HEK293 (cell line): ENCODE results near the gene TSNAX.

Source experiments
- CTCF ChIP-seq: fragments of 450-650 bp; formaldehyde crosslinking; IDR thresholded peaks from 2 replicates; pipeline ENCODE4 v1.5.1; 2016; ENCODE audit warnings: missing biosample characterization, missing genetic modification characterization
- KLF16 ChIP-seq: fragments of 450-650 bp; formaldehyde crosslinking; IDR thresholded peaks from 2 replicates; pipeline ENCODE4 v1.5.1; 2017; ENCODE audit warnings: missing biosample characterization, missing genetic modification characterization
- KLF7 ChIP-seq: fragments of 450-650 bp; formaldehyde crosslinking; IDR thresholded peaks from 2 replicates; pipeline ENCODE4 v1.5.1; 2016; ENCODE audit warnings: missing biosample characterization, missing genetic modification characterization, borderline replicate concordance
- PBX3 ChIP-seq: sonication (generic); formaldehyde crosslinking; IDR thresholded peaks from 2 replicates; pipeline ENCODE4 v1.8.1; 2022; ENCODE audit warnings: mild to moderate bottlenecking, moderate library complexity, missing genetic modification reagents
- REPIN1 ChIP-seq: fragments of 450-650 bp; formaldehyde crosslinking; IDR thresholded peaks from 2 replicates; pipeline ENCODE4 v1.5.1; 2017; ENCODE audit warnings: missing biosample characterization, missing genetic modification characterization, low read depth
- TCF7L2 ChIP-seq: IDR thresholded peaks from 2 replicates; pipeline ENCODE4 v1.6.1; 2011; ENCODE audit warnings: low read depth, mild to moderate bottlenecking, inconsistent platforms, low read length, moderate library complexity, borderline replicate concordance
- ZBTB7A ChIP-seq: fragments of 450-650 bp; formaldehyde crosslinking; IDR thresholded peaks from 2 replicates; pipeline ENCODE4 v1.5.1; 2016; ENCODE audit warnings: low read depth, missing biosample characterization, missing genetic modification characterization
- ZNF114 ChIP-seq: fragments of 450-650 bp; formaldehyde crosslinking; IDR thresholded peaks from 2 replicates; pipeline ENCODE4 v1.5.0; 2017; ENCODE audit warnings: missing biosample characterization, missing genetic modification characterization
- ZNF174 ChIP-seq: fragments of 450-650 bp; formaldehyde crosslinking; IDR thresholded peaks from 2 replicates; pipeline ENCODE4 v1.5.0; 2017; ENCODE audit warnings: missing biosample characterization, mild to moderate bottlenecking, missing genetic modification characterization
- ZNF555 ChIP-seq: fragments of 450-650 bp; formaldehyde crosslinking; conservative IDR thresholded peaks from 2 replicates; pipeline ENCODE4 v1.5.1; 2017; ENCODE audit warnings: missing biosample characterization, mild to moderate bottlenecking, missing genetic modification characterization, inconsistent platforms
- ZNF621 ChIP-seq: fragments of 450-650 bp; formaldehyde crosslinking; IDR thresholded peaks from 2 replicates; pipeline ENCODE4 v1.5.1; 2017; ENCODE audit warnings: missing biosample characterization, missing genetic modification characterization
- ZNF626 ChIP-seq: fragments of 450-650 bp; sonication (Bioruptor Pico); formaldehyde crosslinking; IDR thresholded peaks from 2 replicates; pipeline ENCODE4 v1.5.1; 2018; ENCODE audit warnings: missing biosample characterization, missing genetic modification characterization, inconsistent platforms
- ZNF629 ChIP-seq: fragments of 450-650 bp; formaldehyde crosslinking; IDR thresholded peaks from 2 replicates; pipeline ENCODE4 v1.5.1; 2017; ENCODE audit warnings: missing biosample characterization, missing genetic modification characterization
- ZNF670 ChIP-seq: fragments of 450-650 bp; formaldehyde crosslinking; IDR thresholded peaks from 2 replicates; pipeline ENCODE4 v1.5.1; 2016; ENCODE audit warnings: missing biosample characterization, missing genetic modification characterization, low read depth

DNA sequence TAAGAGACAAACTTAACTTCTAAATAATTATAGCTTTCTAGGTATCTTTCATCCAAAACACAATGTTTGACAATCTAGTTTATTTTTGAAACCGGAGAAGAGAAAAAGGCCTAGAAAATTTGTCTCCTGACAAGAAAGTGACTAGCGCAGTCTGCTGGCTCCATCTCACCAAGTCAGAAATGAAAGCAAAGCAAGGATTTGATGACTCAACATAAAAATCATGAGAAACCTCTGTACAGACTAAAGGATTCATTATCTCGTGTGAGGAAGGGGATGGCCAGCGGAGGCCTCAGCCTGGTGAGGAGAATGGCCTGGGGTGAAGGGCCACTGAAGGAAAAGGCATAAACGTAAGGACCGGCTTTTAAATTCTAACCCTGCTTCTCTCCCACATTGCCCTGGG lies 20.0 kb upstream of the TSNAX start:
- no peak for TF ChIP-seq ZNF621 (tag by site-specific recombination)
- no peak for TF ChIP-seq CTCF (tag by site-specific recombination)
- no peak for TF ChIP-seq PBX3
- no peak for TF ChIP-seq ZBTB7A (tag by site-specific recombination)
- no peak for TF ChIP-seq TCF7L2
- no peak for TF ChIP-seq KLF7 (tag by site-specific recombination)
- TF ChIP-seq REPIN1 (tag by site-specific recombination) = no peak
- TF ChIP-seq ZNF670 (tag by site-specific recombination) = no peak
- no peak for TF ChIP-seq ZNF629 (tag by site-specific recombination)
- TF ChIP-seq ZNF174 (tag by site-specific recombination) = no peak
- TF ChIP-seq KLF16 = no peak
- TF ChIP-seq ZNF114 (tag by site-specific recombination) = no peak
- TF ChIP-seq ZNF626 = no peak
- TF ChIP-seq ZNF555 = no peak
